Measurements from ENCODE around the gene ATP2B1.

DNA sequence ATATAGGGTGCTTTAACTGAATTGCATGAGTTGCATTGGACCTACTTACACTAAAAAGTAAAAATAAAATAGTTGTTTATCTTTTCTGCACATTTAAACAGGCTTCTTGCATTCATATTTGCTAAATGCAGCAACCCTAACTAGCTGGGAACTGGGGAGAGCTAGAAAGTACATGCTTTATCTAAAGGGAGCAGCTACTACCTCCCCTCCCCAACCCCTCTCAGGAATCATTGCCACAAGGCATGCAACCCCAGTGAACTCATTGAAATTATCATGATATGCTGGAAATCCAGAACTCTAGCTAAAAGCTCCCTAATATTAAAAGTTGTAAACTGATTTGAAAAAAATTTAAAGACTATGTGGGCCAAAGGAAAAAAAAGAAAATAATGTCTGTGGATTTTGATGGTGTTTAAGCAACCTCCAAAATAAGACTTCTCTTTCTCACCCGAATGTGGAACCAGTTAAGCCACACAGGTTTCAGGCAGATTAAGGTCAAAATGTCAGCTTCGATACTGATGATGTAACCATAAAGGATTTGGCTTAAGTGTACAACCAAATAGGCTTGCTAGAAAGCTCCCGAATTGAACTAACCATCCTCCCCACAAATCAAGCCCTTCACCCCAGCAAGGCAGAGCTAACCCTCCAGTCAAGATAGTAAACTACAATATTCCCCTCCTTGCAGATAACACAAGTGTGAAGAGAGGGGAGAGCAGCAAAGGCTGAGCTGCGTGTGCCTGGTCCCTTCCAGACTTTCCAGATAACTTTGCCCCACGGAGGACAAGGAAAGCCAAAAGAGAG, 169.0 kb downstream of the ATP2B1 start:
- TF ChIP-seq, protein P1, sequence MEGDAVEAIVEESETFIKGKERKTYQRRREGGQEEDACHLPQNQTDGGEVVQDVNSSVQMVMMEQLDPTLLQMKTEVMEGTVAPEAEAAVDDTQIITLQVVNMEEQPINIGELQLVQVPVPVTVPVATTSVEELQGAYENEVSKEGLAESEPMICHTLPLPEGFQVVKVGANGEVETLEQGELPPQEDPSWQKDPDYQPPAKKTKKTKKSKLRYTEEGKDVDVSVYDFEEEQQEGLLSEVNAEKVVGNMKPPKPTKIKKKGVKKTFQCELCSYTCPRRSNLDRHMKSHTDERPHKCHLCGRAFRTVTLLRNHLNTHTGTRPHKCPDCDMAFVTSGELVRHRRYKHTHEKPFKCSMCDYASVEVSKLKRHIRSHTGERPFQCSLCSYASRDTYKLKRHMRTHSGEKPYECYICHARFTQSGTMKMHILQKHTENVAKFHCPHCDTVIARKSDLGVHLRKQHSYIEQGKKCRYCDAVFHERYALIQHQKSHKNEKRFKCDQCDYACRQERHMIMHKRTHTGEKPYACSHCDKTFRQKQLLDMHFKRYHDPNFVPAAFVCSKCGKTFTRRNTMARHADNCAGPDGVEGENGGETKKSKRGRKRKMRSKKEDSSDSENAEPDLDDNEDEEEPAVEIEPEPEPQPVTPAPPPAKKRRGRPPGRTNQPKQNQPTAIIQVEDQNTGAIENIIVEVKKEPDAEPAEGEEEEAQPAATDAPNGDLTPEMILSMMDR (IDR thresholded peaks at IDR 0.05; ENCODE audit: low read length) = no peak
- no peak for TF ChIP-seq EZH2 (IDR thresholded peaks at IDR 0.05; ENCODE audit: borderline replicate concordance, low read length)

Data from OCI-LY1 (cell line).